Kidney epithelial cell (primary cell): Measurements from ENCODE around the gene MYO7B. TPM values are rescaled to one million over a fixed set of nuclear protein-coding genes. Genes with fewer than 3 reads are reported as not detected.

ENCODE experiments used
- DNase-seq: peaks from one replicate; pipeline ENCODE4 v3.0.0-alpha.2; 2010; ENCODE audit warnings: low read depth
- H3K27me3 ChIP-seq: 2 replicates; pipeline ENCODE4 v1.6.0; 2011; ENCODE audit warnings: low read length; ENCODE audit not compliant: control insufficient read depth, insufficient read depth
- H3K36me3 ChIP-seq: 2 replicates; pipeline ENCODE4 v1.5.1; 2011; ENCODE audit warnings: low read length; ENCODE audit not compliant: control insufficient read depth, insufficient read depth
- H3K4me3 ChIP-seq: 2 replicates; pipeline ENCODE4 v1.5.1; 2011; ENCODE audit warnings: low read depth, mild to moderate bottlenecking, control low read depth, low read length
- total RNA-seq: library from RNA; depleted of rRNA; stranded (reverse); fragments of >200 nt; gene quantifications from 2 replicates; pipeline ENCODE4 v1.2.3, GENCODE V29; 2015
- TF ChIP-seq, protein P1 (sequence below): IDR thresholded peaks from 2 replicates; pipeline ENCODE4 v1.5.1; 2011; ENCODE audit warnings: mild to moderate bottlenecking, moderate library complexity, low read length, control low read depth, inconsistent platforms; ENCODE audit not compliant: insufficient read depth, poor library complexity, severe bottlenecking

The MYO7B gene
- total RNA-seq, 1 donor from 2014 or later: 0.50 TPM

DNA sequence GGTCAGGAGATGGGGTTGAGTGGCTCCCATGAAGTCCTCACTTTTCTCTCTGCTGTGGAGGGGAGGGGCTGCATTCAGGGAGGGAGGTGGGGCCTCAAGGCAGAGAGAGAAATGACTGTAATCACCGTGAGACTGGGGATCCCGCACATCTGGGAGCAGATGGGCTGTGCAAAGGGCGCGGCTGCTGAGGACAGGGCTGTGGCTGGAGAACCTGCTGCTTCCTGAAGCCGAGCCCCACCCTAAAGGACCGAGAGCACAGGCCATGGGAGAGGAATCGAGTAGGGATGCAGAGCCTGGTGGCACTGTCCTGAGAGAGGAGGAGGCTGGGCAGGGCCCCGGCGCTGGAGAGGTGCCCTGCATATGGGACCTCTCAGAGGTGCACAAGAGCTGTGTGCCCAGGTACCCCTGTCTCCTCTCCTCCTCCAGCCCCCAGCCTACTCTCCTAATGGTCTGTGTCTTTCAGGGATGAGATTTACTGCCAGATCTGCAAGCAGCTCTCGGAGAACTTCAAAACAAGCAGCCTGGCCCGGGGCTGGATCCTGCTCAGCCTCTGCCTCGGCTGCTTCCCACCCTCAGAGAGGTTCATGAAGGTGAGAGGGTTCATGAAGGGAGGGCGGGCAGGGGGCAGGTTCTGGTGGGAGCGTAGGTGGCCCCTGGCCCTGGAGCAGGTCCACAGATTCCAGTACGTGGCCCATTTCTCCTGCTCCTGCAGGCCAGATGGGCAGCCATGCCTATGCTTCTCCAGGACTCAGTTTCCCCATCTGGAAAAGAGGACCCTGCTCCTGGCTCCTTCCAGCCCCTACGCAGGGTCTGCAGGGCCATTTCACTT lies 84.6 kb downstream of the MYO7B start:
- no peak for DNase-seq
- H3K36me3 ChIP-seq: no peaks in the 10 kb centered on the region
- TF ChIP-seq, protein P1, sequence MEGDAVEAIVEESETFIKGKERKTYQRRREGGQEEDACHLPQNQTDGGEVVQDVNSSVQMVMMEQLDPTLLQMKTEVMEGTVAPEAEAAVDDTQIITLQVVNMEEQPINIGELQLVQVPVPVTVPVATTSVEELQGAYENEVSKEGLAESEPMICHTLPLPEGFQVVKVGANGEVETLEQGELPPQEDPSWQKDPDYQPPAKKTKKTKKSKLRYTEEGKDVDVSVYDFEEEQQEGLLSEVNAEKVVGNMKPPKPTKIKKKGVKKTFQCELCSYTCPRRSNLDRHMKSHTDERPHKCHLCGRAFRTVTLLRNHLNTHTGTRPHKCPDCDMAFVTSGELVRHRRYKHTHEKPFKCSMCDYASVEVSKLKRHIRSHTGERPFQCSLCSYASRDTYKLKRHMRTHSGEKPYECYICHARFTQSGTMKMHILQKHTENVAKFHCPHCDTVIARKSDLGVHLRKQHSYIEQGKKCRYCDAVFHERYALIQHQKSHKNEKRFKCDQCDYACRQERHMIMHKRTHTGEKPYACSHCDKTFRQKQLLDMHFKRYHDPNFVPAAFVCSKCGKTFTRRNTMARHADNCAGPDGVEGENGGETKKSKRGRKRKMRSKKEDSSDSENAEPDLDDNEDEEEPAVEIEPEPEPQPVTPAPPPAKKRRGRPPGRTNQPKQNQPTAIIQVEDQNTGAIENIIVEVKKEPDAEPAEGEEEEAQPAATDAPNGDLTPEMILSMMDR: no peak
- no peaks in the 10 kb centered on the region for H3K27me3 ChIP-seq
- no peak overlapping the region for H3K4me3 ChIP-seq

DNA sequence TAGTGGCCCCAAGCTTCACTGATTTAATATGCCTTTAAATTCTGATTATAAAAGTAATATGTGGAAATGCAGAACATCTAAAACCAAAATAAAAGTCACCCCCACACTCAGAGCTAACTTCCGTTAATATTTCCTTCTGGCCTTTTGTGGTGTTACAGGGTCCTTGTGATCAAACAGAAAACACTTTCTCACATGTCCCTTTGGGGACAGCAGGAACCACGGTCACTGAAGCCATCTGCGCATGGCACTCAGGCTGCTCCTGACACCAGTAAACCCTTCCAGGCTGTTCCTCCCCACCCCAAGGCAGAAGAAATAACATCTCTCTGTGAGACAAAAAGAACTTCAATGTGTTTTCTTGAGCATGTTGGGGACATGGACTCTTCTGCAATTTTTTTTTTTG lies 85.4 kb downstream of the MYO7B start:
- Histone ChIP-seq H3K27me3 (no peaks in the 10 kb centered on the region), H3K4me3 (no peak overlapping the region), H3K36me3 (no peaks in the 10 kb centered on the region)
- TF ChIP-seq, protein P1: no peak
- no peak for DNase-seq

DNA sequence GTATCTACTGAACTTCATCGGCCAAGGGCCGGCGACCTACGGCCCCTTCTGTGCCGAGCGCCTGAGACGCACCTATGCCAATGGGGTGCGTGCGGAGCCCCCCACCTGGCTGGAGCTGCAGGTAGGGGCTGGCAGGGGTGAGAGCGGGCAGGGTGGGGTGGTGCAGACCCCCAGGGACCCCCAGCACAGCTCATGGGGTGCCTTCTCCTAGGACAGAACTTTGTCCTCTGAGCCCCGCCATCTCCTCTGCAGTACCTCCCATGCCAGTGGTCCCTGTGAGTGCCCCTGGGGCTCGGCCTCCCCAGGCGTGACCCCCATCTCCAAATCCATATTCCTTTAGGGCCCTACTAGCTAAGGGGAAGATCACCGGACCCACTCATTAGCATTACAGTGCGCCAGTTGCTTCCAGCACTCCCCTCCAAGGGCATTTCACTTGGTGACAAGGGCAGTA lies 86.5 kb downstream of the MYO7B start:
- TF ChIP-seq, protein P1: no peak
- no peak for DNase-seq
- Histone ChIP-seq H3K4me3 (no peak overlapping the region), H3K27me3 (no peaks in the 10 kb centered on the region), H3K36me3 (no peaks in the 10 kb centered on the region)

DNA sequence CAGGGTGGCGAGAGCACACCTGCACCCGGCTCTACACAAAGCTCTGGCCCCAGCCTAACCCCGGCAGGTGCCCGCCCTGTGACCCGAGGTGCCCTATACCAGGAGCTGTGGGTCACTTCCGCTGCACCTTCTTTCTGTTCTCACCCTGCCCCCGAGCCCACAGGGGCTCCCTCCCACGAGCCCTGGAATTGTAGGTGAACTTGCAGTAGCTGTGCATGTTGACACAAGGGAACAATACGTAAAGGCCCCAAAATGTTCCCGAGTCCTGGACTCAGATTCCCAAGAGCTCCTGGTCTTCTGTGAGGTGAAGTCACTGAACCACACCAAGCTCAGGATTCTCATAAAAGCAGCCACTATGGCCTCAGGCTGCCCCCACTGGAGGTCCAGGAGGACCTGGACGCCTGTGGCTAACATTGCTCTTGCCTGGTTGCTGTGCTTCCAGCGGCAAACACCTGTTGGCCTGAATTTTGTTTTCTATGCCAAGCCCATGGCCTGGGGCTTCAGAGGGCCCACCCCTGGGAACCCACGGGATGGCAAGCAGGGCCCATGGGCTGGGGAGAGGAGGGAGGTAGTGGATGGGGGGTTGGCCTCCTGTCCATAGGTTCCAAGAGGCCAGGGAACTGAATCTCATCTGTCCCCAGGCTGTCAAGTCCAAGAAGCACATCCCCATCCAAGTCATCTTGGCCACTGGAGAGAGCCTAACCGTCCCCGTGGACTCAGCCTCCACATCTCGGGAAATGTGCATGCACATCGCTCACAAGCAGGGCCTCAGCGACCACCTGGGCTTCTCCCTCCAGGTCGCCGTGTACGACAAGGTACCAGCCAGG lies 87.3 kb downstream of the MYO7B start:
- DNase-seq: no peak
- Histone ChIP-seq H3K36me3 (no peaks in the 10 kb centered on the region), H3K27me3 (no peaks in the 10 kb centered on the region), H3K4me3 (no peak overlapping the region)
- TF ChIP-seq, protein P1: no peak

DNA sequence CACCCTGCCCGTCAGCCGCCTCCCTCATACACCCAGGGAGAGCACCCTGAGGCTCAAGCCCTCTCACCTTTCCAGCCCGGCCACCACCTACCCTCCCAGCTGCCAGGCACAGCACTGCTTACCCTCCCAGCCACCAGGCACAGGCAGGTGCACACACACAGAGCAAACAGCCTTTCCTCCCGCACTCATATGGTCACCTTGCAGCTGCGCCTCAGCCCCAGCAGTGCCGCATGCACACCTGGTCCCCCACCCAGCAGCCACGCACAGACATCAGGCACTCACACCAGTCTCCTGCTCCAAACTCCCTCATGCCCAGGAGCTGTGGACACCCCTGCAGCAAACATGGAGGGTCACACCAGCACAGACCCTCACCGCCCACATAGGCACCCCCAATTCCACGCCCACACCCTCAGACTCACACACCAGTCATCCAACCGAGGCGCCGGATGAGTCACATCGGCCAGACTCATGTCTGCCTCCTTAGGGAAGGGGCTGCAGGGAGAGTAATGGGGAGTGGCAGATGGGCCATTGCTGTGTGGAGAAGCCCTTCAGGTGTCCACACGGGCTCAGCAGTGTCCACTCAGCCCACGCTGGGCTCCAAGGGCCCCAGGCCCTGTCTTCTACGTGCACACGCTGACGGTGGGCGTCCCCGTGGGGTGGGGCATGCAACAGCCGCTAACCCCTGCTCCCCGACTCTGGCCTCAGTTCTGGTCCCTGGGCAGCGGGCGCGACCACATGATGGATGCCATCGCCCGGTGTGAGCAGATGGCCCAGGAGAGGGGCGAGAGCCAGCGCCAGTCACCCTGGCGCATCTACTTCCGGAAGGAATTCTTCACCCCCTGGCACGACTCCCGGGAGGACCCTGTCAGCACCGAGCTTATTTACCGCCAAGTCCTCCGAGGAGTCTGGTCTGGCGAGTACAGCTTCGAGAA lies 88.2 kb downstream of the MYO7B start:
- TF ChIP-seq, protein P1: no peak
- H3K27me3 ChIP-seq: no peaks in the 10 kb centered on the region
- H3K4me3 ChIP-seq: no peak overlapping the region
- no peak for DNase-seq
- H3K36me3 ChIP-seq: no peaks in the 10 kb centered on the region
